Lung (tissue), 12 donors: ENCODE measurements around the gene PTH2. TPM values are rescaled to one million over a fixed set of nuclear protein-coding genes. Genes with fewer than 3 reads are reported as not detected.

ENCODE experiments used
- ATAC-seq: fragments of 200-7000 bp; cut with Tn5 transposase; one replicate; pipeline ENCODE4 v1.9.1; 2020; ENCODE audit warnings: moderate number of reproducible peaks; ENCODE audit not compliant: insufficient read depth, low FRiP score
- DNase-seq, 3 donors: peaks; one replicate each; pipeline ENCODE4 v3.0.0-alpha.2; 2013 to 2017
- H3K27ac ChIP-seq, 2 donors: one replicate each; pipeline ENCODE4 v1.5.1; 2013; ENCODE audit warnings: mild to moderate bottlenecking in 2 of 2, moderate library complexity in 2 of 2, control low read depth in 1 of 2, inconsistent platforms in 1 of 2, low read depth in 1 of 2, low read length in 1 of 2
- H3K27me3 ChIP-seq, 3 donors: one replicate each; pipeline ENCODE4 v1.5.1; 2013; ENCODE audit warnings: low read length in 2 of 3; ENCODE audit not compliant: control insufficient read depth in 3 of 3, insufficient read depth in 3 of 3
- H3K36me3 ChIP-seq, 4 donors: one replicate each; pipeline ENCODE4 v1.5.1; 2013; ENCODE audit warnings: low read length in 4 of 4, mild to moderate bottlenecking in 1 of 4, moderate library complexity in 1 of 4; ENCODE audit not compliant: control insufficient read depth in 4 of 4, insufficient read depth in 4 of 4
- H3K4me1 ChIP-seq, 5 donors: one replicate each; pipeline ENCODE4 v1.5.1; 2013; ENCODE audit warnings: low read length in 5 of 5, mild to moderate bottlenecking in 2 of 5, moderate library complexity in 1 of 5; ENCODE audit not compliant: control insufficient read depth in 5 of 5, insufficient read depth in 5 of 5
- H3K4me3 ChIP-seq: one replicate; pipeline ENCODE4 v1.5.1; 2013; ENCODE audit warnings: mild to moderate bottlenecking, control low read depth, moderate library complexity
- H3K9ac ChIP-seq, 2 donors: one replicate each; pipeline ENCODE4 v1.5.1; 2013; ENCODE audit warnings: low read length in 2 of 2, control low read depth in 1 of 2; ENCODE audit not compliant: insufficient read depth in 1 of 2
- H3K9me3 ChIP-seq, 4 donors: one replicate each; pipeline ENCODE4 v1.5.1; 2013; ENCODE audit warnings: low read length in 3 of 4, mild to moderate bottlenecking in 1 of 4, moderate library complexity in 1 of 4; ENCODE audit not compliant: control insufficient read depth in 4 of 4, insufficient read depth in 3 of 4
- WGBS, 2 donors: extraction: QIAGEN DNeasy Blood & Tissue Kit; methylation state at CpG; one replicate each; pipeline ENCODE4 v1.1.7; 2013; 5-methylcytosine and 5-hydroxymethylcytosine counted together
- polyA plus RNA-seq, 2 donors: library from polyadenylated mRNA; stranded (reverse); fragments of 200-250 nt; gene quantifications; one replicate each; pipeline ENCODE4 v1.2.1, GENCODE V29; 2013
- total RNA-seq, 2 donors: library from RNA; depleted of rRNA in 1 of 2; stranded (reverse); fragments of >200 nt in 1 of 2; gene quantifications; one replicate each; pipeline ENCODE4 v1.2.1, GENCODE V29; 2014 to 2021
- TF ChIP-seq, protein P1 (sequence below): IDR thresholded peaks from 2 replicates; pipeline ENCODE4 v1.5.1; 2012; ENCODE audit warnings: mild to moderate bottlenecking; ENCODE audit errors: control extremely low read depth, extremely low read depth
- donor health status: control.
- donor health status: control.
- donor health status: Bipolar disorder and iron deficiency.
- donor health status: healthy.
- donor health status: DM: yes; HTN: yes; CAD: no.

PTH2 gene
- total and polyA plus RNA-seq, 4 donors, result not detected

GRCh38 chr19:49441960-49442350 lies 18.7 kb upstream of the PTH2 start:
- TF ChIP-seq, protein P1, sequence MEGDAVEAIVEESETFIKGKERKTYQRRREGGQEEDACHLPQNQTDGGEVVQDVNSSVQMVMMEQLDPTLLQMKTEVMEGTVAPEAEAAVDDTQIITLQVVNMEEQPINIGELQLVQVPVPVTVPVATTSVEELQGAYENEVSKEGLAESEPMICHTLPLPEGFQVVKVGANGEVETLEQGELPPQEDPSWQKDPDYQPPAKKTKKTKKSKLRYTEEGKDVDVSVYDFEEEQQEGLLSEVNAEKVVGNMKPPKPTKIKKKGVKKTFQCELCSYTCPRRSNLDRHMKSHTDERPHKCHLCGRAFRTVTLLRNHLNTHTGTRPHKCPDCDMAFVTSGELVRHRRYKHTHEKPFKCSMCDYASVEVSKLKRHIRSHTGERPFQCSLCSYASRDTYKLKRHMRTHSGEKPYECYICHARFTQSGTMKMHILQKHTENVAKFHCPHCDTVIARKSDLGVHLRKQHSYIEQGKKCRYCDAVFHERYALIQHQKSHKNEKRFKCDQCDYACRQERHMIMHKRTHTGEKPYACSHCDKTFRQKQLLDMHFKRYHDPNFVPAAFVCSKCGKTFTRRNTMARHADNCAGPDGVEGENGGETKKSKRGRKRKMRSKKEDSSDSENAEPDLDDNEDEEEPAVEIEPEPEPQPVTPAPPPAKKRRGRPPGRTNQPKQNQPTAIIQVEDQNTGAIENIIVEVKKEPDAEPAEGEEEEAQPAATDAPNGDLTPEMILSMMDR, result no peak
- WGBS, 2 donors, result 23 to 32% methylated on average over 14 of the region's 14 CpGs
- DNase-seq (no peak), ATAC-seq (no peak)
- H3K4me1 ChIP-seq, result peaks cover 0 to 3% (median 0%) of the 10 kb centered on the region in 5 donors
- no peak overlapping the region for H3K27ac ChIP-seq
- no peaks in the 10 kb centered on the region for H3K9me3 ChIP-seq
- H3K27me3 ChIP-seq, result peaks cover 0 to 55% (median 50%) of the 10 kb centered on the region in 3 donors
- H3K36me3 ChIP-seq, result peaks cover 0 to 6% (median 1%) of the 10 kb centered on the region in 4 donors
- H3K9ac ChIP-seq, result no peak overlapping the region
- no peak overlapping the region for H3K4me3 ChIP-seq

DNA sequence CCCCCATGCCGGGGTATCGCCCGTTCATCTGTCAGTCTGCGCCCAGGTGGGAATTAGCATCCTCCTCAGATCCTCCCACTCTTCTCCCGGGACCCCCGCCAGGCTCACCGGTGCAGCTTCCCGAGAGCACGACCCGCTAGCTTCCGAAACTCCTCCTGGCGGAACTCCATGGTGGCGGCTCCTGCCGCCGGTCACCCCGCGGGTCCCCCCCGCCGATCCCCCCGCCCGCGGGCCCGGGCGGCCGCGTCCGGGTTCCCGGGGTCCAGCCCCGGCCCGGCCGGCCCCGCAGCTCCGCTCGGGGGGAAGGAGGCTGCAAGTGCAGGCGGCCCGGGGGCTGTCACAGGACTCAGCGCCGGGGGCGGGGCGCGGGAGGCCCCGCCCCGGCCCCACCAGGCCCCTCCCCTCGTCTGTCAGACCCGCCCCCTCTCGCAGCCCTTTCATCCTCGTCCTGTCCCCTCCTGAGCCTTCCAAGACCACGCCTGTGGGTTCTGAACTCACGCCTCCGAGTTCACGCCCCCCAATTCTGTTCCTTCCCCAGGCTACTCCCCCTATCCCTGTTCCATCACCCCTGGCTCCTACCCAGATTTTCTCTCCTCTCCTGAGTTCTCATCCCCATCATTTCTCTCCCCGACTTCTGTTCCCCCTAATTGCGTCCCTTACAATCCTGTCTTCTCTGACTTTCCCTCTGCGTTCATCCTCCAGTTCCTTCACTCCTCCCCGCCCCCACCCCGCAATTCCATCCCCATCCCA lies 18.1 kb upstream of the PTH2 start, which contains the start of gene SLC17A7:
SLC17A7 (minus strand) TSS at position 318 of the 750 bp plus-strand sequence; CDS start at position 170, 148 bp downstream.
- no peak within 1 kb of the TSS for H3K4me3 ChIP-seq
- H3K4me1 ChIP-seq, result peaks cover 0 to 5% (median 0%) of the 10 kb centered on the region in 5 donors
- 3 to 7% methylated on average over 28 to 56 of the region's 56 CpGs for WGBS, 2 donors
- H3K9ac ChIP-seq, result no peak within 1 kb of the TSS
- peaks cover 0 to under 1% (median 0%) of the 10 kb centered on the region in 4 donors for H3K9me3 ChIP-seq
- TF ChIP-seq, protein P1, result no peak
- H3K36me3 ChIP-seq, result peaks cover 0 to 2% (median 0%) of the 10 kb centered on the region in 4 donors
- peaks cover 0 to 61% (median 56%) of the 10 kb centered on the region in 3 donors for H3K27me3 ChIP-seq
- ATAC-seq, result no peak
- no peak for DNase-seq
- no peak within 1 kb of the TSS for H3K27ac ChIP-seq

DNA sequence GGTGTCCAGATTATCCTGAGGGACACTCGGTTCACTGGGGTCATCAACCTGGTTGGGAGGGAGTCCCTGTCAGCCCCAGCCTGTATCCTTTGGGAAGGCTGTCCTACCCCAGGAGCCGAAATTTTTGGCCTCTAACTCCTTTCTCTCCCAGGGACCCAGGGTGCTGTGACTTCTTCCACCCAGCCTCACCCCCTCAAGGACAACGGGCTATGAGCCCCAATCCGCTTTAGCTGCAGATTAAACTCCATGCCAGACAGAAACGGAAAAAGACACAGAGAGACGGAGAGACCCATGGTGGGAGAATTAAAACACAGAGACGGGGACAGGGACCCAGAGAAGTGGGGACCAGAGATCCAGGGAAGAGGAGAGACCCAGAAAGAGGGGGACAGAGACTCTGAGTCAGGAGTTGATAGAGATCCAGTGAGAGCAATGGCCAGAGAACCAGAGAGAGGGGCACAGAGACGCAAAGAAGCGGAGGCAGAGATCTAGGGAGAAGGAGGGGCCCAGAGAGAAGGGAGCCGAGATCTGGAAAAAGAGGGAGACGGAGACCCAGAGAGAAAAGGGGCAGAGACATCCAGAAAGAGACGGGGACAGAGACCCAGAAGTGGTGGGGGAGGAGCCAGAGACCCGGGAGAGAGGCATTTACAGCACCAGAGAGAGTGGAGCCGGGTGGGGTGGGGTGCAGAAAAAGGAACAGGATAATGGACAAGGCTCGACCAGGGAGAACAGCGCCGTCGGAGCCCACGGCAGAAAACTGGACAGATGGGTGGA lies 17.4 kb upstream of the PTH2 start:
- no peak for ATAC-seq
- 33 to 38% methylated on average over 19 of the region's 19 CpGs for WGBS, 2 donors
- no peaks in the 10 kb centered on the region for H3K36me3 ChIP-seq
- peaks cover 0 to 5% (median 0%) of the 10 kb centered on the region in 5 donors for H3K4me1 ChIP-seq
- H3K27ac ChIP-seq, result no peak overlapping the region
- TF ChIP-seq, protein P1, result no peak
- DNase-seq, result no peak
- H3K9me3 ChIP-seq, result peaks cover 0 to 3% (median 0%) of the 10 kb centered on the region in 4 donors
- H3K4me3 ChIP-seq, result no peak overlapping the region
- H3K9ac ChIP-seq, result no peak overlapping the region
- peaks cover 0 to 68% (median 63%) of the 10 kb centered on the region in 3 donors for H3K27me3 ChIP-seq
